IMR-90 (cell line): ENCODE results near the gene SPI1. TPM values are rescaled to one million over a fixed set of nuclear protein-coding genes. Genes with fewer than 3 reads are reported as not detected.
A peak's percentile ranks its signal among the peaks of the same experiment; 100 is the strongest.

Experiments used
- ATAC-seq: fragments of 200-7000 bp; cut with Tn5 transposase; 2 replicates; pipeline ENCODE4 v1.9.1; 2020; ENCODE audit warnings: low read depth, mild to moderate bottlenecking, moderate library complexity
- BruUV-seq: library from RNA; stranded (reverse); fragments of 400-500 nt; replicated peaks from 2 replicates; lab custom pipeline; 2021; lab: Mats Ljungman, UMichigan
- CTCF ChIA-PET: fragments of 300-600 bp; formaldehyde crosslinking; extraction: SDS; loops from one replicate; lab custom pipeline; 2021; ENCODE audit warnings: antibody characterized with exemption; lab: Yijun Ruan, JAX
- POLR2A ChIA-PET: fragments of 300-600 bp; sonication (Branson Sonifier 250); formaldehyde crosslinking; loops from one replicate; lab custom pipeline; 2022; ENCODE audit warnings: antibody characterized with exemption; ENCODE audit not compliant: unreplicated experiment; lab: Charles Lee
- DNase-seq: peaks from one replicate; pipeline ENCODE4 v3.0.0; 2013
- H2AFZ ChIP-seq: replicated peaks from 2 replicates; pipeline ENCODE3; 2013; ENCODE audit warnings: low read length, mild to moderate bottlenecking; ENCODE audit not compliant: poor library complexity
- H2AK5ac ChIP-seq: 2 replicates; pipeline ENCODE4 v1.6.1; 2013; ENCODE audit warnings: low read depth, low read length, inconsistent platforms
- H2AK9ac ChIP-seq: replicated peaks from 2 replicates; pipeline ENCODE3; 2013; ENCODE audit warnings: mild to moderate bottlenecking, low read depth, low read length, moderate library complexity; ENCODE audit not compliant: poor library complexity
- H2BK120ac ChIP-seq: 2 replicates; pipeline ENCODE4 v1.6.1; 2013; ENCODE audit warnings: low read depth, low read length, inconsistent platforms
- H2BK15ac ChIP-seq: 3 replicates; pipeline ENCODE4 v1.6.1; 2013; ENCODE audit warnings: low read depth, low read length, inconsistent platforms
- H2BK20ac ChIP-seq: 2 replicates; pipeline ENCODE4 v1.6.1; 2013; ENCODE audit warnings: low read depth, mild to moderate bottlenecking, inconsistent platforms, low read length, moderate library complexity
- H2BK5ac ChIP-seq: 2 replicates; pipeline ENCODE4 v1.6.1; 2013; ENCODE audit warnings: mild to moderate bottlenecking, low read depth, low read length, inconsistent platforms; ENCODE audit not compliant: poor library complexity, severe bottlenecking
- H3K14ac ChIP-seq: replicated peaks from 2 replicates; pipeline ENCODE4 v1.6.1; 2013; ENCODE audit warnings: low read depth, low read length, inconsistent platforms
- H3K18ac ChIP-seq: 2 replicates; pipeline ENCODE4 v1.6.1; 2013; ENCODE audit warnings: low read depth, low read length, control low read depth
- H3K23ac ChIP-seq: 2 replicates; pipeline ENCODE4 v1.6.1; 2013; ENCODE audit warnings: low read depth, low read length, inconsistent platforms
- H3K27ac ChIP-seq: 2 replicates; pipeline ENCODE4 v1.5.1; 2013; ENCODE audit warnings: mild to moderate bottlenecking, control low read depth, low read length; ENCODE audit not compliant: insufficient read depth
- H3K27me3 ChIP-seq: 2 replicates; pipeline ENCODE4 v1.6.1; 2013; ENCODE audit warnings: low read length; ENCODE audit not compliant: control insufficient read depth, insufficient read depth
- H3K36me3 ChIP-seq: 2 replicates; pipeline ENCODE4 v1.6.1; 2013; ENCODE audit warnings: low read length, mixed read lengths; ENCODE audit not compliant: control insufficient read depth, insufficient read depth
- H3K4ac ChIP-seq: 2 replicates; pipeline ENCODE4 v1.6.1; 2013; ENCODE audit warnings: low read depth, low read length, inconsistent platforms
- H3K4me1 ChIP-seq: 2 replicates; pipeline ENCODE4 v1.6.1; 2013; ENCODE audit warnings: low read length, mixed read lengths; ENCODE audit not compliant: control insufficient read depth, insufficient read depth
- H3K4me2 ChIP-seq: 2 replicates; pipeline ENCODE4 v1.6.1; 2013; ENCODE audit warnings: low read depth, mild to moderate bottlenecking, control low read depth, low read length, moderate library complexity
- H3K4me3 ChIP-seq: 2 replicates; pipeline ENCODE4 v1.5.1; 2013; ENCODE audit warnings: low read depth, mild to moderate bottlenecking, control low read depth, low read length, moderate library complexity; ENCODE audit not compliant: insufficient read depth
- H3K56ac ChIP-seq: 2 replicates; pipeline ENCODE4 v1.6.1; 2013; ENCODE audit warnings: low read length, inconsistent platforms; ENCODE audit not compliant: insufficient read depth; ENCODE audit errors: extremely low read depth
- H3K79me1 ChIP-seq, 2 experiments: 2 replicates each; pipeline ENCODE4 v1.6.1; 2013; ENCODE audit warnings: low read length in 2 of 2, inconsistent platforms in 1 of 2, low read depth in 1 of 2
- H3K9ac ChIP-seq: 2 replicates; pipeline ENCODE4 v1.6.1; 2013; ENCODE audit warnings: low read depth, low read length, control low read depth
- H3K9me1 ChIP-seq: 2 replicates; pipeline ENCODE4 v1.6.1; 2013; ENCODE audit warnings: low read length, inconsistent platforms; ENCODE audit not compliant: insufficient read depth
- H3K9me3 ChIP-seq: 2 replicates; pipeline ENCODE4 v1.6.1; 2013; ENCODE audit warnings: low read length; ENCODE audit not compliant: control insufficient read depth, insufficient read depth
- H4K20me1 ChIP-seq: 2 replicates; pipeline ENCODE4 v1.6.1; 2013; ENCODE audit warnings: low read length, inconsistent platforms; ENCODE audit not compliant: insufficient read depth
- H4K5ac ChIP-seq: 2 replicates; pipeline ENCODE4 v1.6.1; 2013; ENCODE audit warnings: mild to moderate bottlenecking, low read depth, low read length, control low read depth
- H4K8ac ChIP-seq, 2 experiments: 2 replicates each; pipeline ENCODE4 v1.6.1; 2013; ENCODE audit warnings: low read depth in 2 of 2, low read length in 2 of 2, control low read depth in 1 of 2, inconsistent platforms in 1 of 2
- H4K91ac ChIP-seq: 2 replicates; pipeline ENCODE4 v1.6.1; 2013; ENCODE audit warnings: low read depth, low read length, inconsistent platforms; ENCODE audit not compliant: insufficient read depth
- BHLHE40 ChIP-seq: fragments of 150-350 bp; IDR thresholded peaks from 2 replicates; pipeline ENCODE4 v1.6.1; 2016; ENCODE audit warnings: mild to moderate bottlenecking, low read depth, low read length
- CEBPB ChIP-seq: IDR thresholded peaks from 2 replicates; pipeline ENCODE4 v1.6.1; 2012; ENCODE audit warnings: low read depth, low read length, improper control_type of control experiment
- CHD1 ChIP-seq: IDR thresholded peaks from 2 replicates; pipeline ENCODE4 v1.6.1; 2012; ENCODE audit warnings: low read depth, low read length, improper control_type of control experiment
- CTCF ChIP-seq: conservative IDR thresholded peaks from 2 replicates; pipeline ENCODE4 v1.5.1; 2012; ENCODE audit warnings: mild to moderate bottlenecking, low read depth, low read length, improper control_type of control experiment
- MAFK ChIP-seq: IDR thresholded peaks from 2 replicates; pipeline ENCODE4 v1.6.1; 2012; ENCODE audit warnings: low read depth, low read length, improper control_type of control experiment
- MAZ ChIP-seq: IDR thresholded peaks from 2 replicates; pipeline ENCODE4 v1.6.1; 2012; ENCODE audit warnings: low read depth, mild to moderate bottlenecking, low read length, improper control_type of control experiment, moderate library complexity, borderline replicate concordance
- MXI1 ChIP-seq: IDR thresholded peaks from 2 replicates; pipeline ENCODE4 v1.6.1; 2012; ENCODE audit warnings: low read depth, mild to moderate bottlenecking, low read length, moderate library complexity, borderline replicate concordance
- NFE2L2 ChIP-seq: fragments of 150-350 bp; IDR thresholded peaks from 2 replicates; pipeline ENCODE4 v1.6.1; 2016; ENCODE audit warnings: low read depth, mild to moderate bottlenecking, low read length
- POLR2A ChIP-seq: IDR thresholded peaks from 2 replicates; pipeline ENCODE4 v1.6.1; 2012; ENCODE audit warnings: mild to moderate bottlenecking, low read depth, low read length
- SMC3 ChIP-seq: fragments of 150-350 bp; IDR thresholded peaks from 2 replicates; pipeline ENCODE4 v1.6.1; 2016; ENCODE audit warnings: low read depth, mild to moderate bottlenecking, antibody characterized with exemption, low read length, moderate library complexity
- WGBS, 2 experiments: methylation state at CpG; one replicate each; pipeline versions ENCODE4 v1.1.5 to v1.1.7; 2013; ENCODE audit warnings: missing lambda C conversion rate in 2 of 2; ENCODE audit not compliant: insufficient read length in 1 of 2; ENCODE audit errors: extremely low coverage in 2 of 2; 5-methylcytosine and 5-hydroxymethylcytosine counted together
- dilution Hi-C: fragments of 300-500 bp; cut with HindIII; formaldehyde crosslinking; loops from one replicate; pipeline ENCODE4 v1.14.3; 2018; ENCODE audit warnings: low sequenced_read_pairs; ENCODE audit not compliant: unreplicated experiment
- in situ Hi-C: fragments of 300-500 bp; cut with MboI; formaldehyde crosslinking; loops from 3 replicates; pipeline ENCODE4 v1.14.3; 2019; ENCODE audit warnings: low sequenced_read_pairs, inconsistent platforms, mixed read lengths
- intact Hi-C: fragments of 100-400 bp; cut with micrococcal nuclease; formaldehyde crosslinking; loops from 2 replicates; pipeline ENCODE4 v1.10.0; 2022
- polyA plus RNA-seq, 3 experiments: library from polyadenylated mRNA; depleted of rRNA; stranded (reverse); fragments of >200 nt; gene quantifications; 2 replicates each; pipeline ENCODE4 v1.2.3, GENCODE V29; 2012; ENCODE audit warnings: low replicate concordance in 1 of 3
- total RNA-seq: library from RNA; depleted of rRNA; stranded (reverse); fragments of >200 nt; gene quantifications from 2 replicates; pipeline ENCODE4 v1.2.3, GENCODE V29; 2012
- TF ChIP-seq, protein P1 (sequence below): fragments of 150-350 bp; IDR thresholded peaks from 2 replicates; pipeline ENCODE4 v1.6.1; 2016; ENCODE audit warnings: low read depth, mild to moderate bottlenecking, low read length, moderate library complexity, borderline replicate concordance
- TF ChIP-seq, protein P2 (sequence below): fragments of 150-350 bp; IDR thresholded peaks from 2 replicates; pipeline ENCODE4 v1.6.1; 2017; ENCODE audit warnings: mild to moderate bottlenecking, antibody characterized with exemption, low read length, low read depth

SPI1 gene
- total and polyA plus RNA-seq, 2 of the 4 experiments (the other 2 are of a cell fraction) = not detected

- in situ Hi-C loops (no loop called here), dilution Hi-C loops (no loop called here), intact Hi-C loops (no loop called here)
- no peak overlapping the region for H2BK15ac ChIP-seq
- H2BK20ac ChIP-seq = no peak overlapping the region
- no peak overlapping the region for H3K4me2 ChIP-seq
- H3K4me3 ChIP-seq = no peak overlapping the region
- no peaks in the 10 kb centered on the region for H3K79me1 ChIP-seq
- H4K20me1 ChIP-seq = no peaks in the 10 kb centered on the region
- 62% methylated on average over 5 of the region's 16 CpGs; no CpG with 5 or more reads in 1 of the 2 experiments for WGBS, 2 experiments
- no peaks in the 10 kb centered on the region for H3K27me3 ChIP-seq
- H4K5ac ChIP-seq = no peak overlapping the region
- no peak overlapping the region for H3K56ac ChIP-seq
- no peak overlapping the region for H3K14ac ChIP-seq
- H3K9me3 ChIP-seq = no peaks in the 10 kb centered on the region
- H3K18ac ChIP-seq = no peak overlapping the region
- peaks cover 46% of the 10 kb centered on the region for H3K36me3 ChIP-seq
- H3K9ac ChIP-seq = no peak overlapping the region
- no peak overlapping the region for H2AFZ ChIP-seq
- H2BK5ac ChIP-seq = no peak overlapping the region
- H3K23ac ChIP-seq = no peak overlapping the region
- ChIA-PET CTCF (interaction anchor here (0.8 kb wide), 1 partner anchor 393 kb away, joined by 4 read pairs; no protein-coding TSS in a partner anchor), POLR2A (no interaction called here)
- TF ChIP-seq, protein P1, sequence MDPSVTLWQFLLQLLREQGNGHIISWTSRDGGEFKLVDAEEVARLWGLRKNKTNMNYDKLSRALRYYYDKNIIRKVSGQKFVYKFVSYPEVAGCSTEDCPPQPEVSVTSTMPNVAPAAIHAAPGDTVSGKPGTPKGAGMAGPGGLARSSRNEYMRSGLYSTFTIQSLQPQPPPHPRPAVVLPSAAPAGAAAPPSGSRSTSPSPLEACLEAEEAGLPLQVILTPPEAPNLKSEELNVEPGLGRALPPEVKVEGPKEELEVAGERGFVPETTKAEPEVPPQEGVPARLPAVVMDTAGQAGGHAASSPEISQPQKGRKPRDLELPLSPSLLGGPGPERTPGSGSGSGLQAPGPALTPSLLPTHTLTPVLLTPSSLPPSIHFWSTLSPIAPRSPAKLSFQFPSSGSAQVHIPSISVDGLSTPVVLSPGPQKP = no peak
- no peak for TF ChIP-seq CEBPB
- TF ChIP-seq SMC3 = no peak
- TF ChIP-seq NFE2L2 = no peak
- TF ChIP-seq POLR2A = no peak
- TF ChIP-seq CHD1 = no peak
- TF ChIP-seq MAFK = no peak
- no peak for TF ChIP-seq MAZ
- no peak for TF ChIP-seq BHLHE40
- TF ChIP-seq MXI1 = no peak
- no peak for TF ChIP-seq CTCF
- TF ChIP-seq, protein P2, sequence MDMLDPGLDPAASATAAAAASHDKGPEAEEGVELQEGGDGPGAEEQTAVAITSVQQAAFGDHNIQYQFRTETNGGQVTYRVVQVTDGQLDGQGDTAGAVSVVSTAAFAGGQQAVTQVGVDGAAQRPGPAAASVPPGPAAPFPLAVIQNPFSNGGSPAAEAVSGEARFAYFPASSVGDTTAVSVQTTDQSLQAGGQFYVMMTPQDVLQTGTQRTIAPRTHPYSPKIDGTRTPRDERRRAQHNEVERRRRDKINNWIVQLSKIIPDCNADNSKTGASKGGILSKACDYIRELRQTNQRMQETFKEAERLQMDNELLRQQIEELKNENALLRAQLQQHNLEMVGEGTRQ = no peak
- no peak overlapping the region for H2AK5ac ChIP-seq
- no peak overlapping the region for H3K4ac ChIP-seq
- H3K27ac ChIP-seq = no peak overlapping the region
- 0 out of 2 replicates have a peak, but pooled peaks cover 2% of the 10 kb centered on the region for H3K4me1 ChIP-seq
- peak; percentile 54 for ATAC-seq
- DNase-seq = peak; percentile 29
- no TSS peak for BruUV-seq
- no peaks in the 10 kb centered on the region for H3K9me1 ChIP-seq
- H4K8ac ChIP-seq = no peak overlapping the region
- no peak overlapping the region for H2BK120ac ChIP-seq
- H4K91ac ChIP-seq = no peak overlapping the region
- H2AK9ac ChIP-seq = no peak overlapping the region
Measured at GRCh38 chr11:47329987-47330931, 48.1 kb downstream of the SPI1 start.
